Heart right ventricle (tissue), 16 donors: Measurements from ENCODE around the gene PXDN. TPM values are rescaled to one million over a fixed set of nuclear protein-coding genes. Genes with fewer than 3 reads are reported as not detected.

ENCODE experiments used
- ATAC-seq, 8 donors: fragments of 200-7000 bp; cut with Tn5 transposase; one replicate each; pipeline ENCODE4 v1.9.1; 2020; ENCODE audit warnings: mild to moderate bottlenecking in 8 of 8, moderate library complexity in 8 of 8, moderate number of reproducible peaks in 1 of 8
- DNase-seq, 2 donors: peaks; one replicate each; pipeline ENCODE4 v3.0.0-alpha.2; 2020
- H3K27ac ChIP-seq, 10 donors: fragments of 200-600 bp; sonication (generic) in 2 of 10; one replicate each; pipeline versions ENCODE4 v1.5.0 to v1.8.0; 2020 to 2022; ENCODE audit warnings: mild to moderate bottlenecking in 3 of 10
- H3K27me3 ChIP-seq, 7 donors: fragments of 200-600 bp; one replicate each; pipeline ENCODE4 v1.8.0; 2021 to 2022; ENCODE audit warnings: mild to moderate bottlenecking in 2 of 7
- H3K36me3 ChIP-seq, 9 donors: fragments of 200-600 bp; sonication (generic) in 1 of 9; one replicate each; pipeline versions ENCODE4 v1.5.0 to v1.8.0; 2020 to 2022; ENCODE audit warnings: mild to moderate bottlenecking in 2 of 9
- H3K4me1 ChIP-seq, 9 donors: fragments of 200-600 bp; sonication (generic) in 1 of 9; one replicate each; pipeline versions ENCODE4 v1.5.0 to v1.8.0; 2020 to 2022; ENCODE audit warnings: mild to moderate bottlenecking in 4 of 9
- H3K4me3 ChIP-seq, 10 donors: fragments of 200-600 bp; sonication (generic) in 2 of 10; one replicate each; pipeline versions ENCODE4 v1.5.0 to v1.8.0; 2020 to 2022; ENCODE audit warnings: mild to moderate bottlenecking in 7 of 10, moderate library complexity in 2 of 10
- H3K9me3 ChIP-seq, 11 donors: fragments of 200-600 bp in 10 of 11; sonication (generic) in 2 of 11; one replicate each; pipeline versions ENCODE4 v1.5.0 to v1.8.0; 2013 to 2022; ENCODE audit warnings: mild to moderate bottlenecking in 2 of 11, control low read depth in 1 of 11, moderate library complexity in 1 of 11
- CTCF ChIP-seq, 9 donors: fragments of 200-600 bp; sonication (generic) in 2 of 9; IDR thresholded peaks; one replicate each; pipeline versions ENCODE4 v1.5.0 to v1.8.0; 2021 to 2022; ENCODE audit warnings: antibody characterized with exemption in 9 of 9, mild to moderate bottlenecking in 5 of 9, moderate library complexity in 1 of 9
- WGBS, 2 donors: extraction: QIAGEN DNeasy Blood & Tissue Kit; methylation state at CpG; one replicate each; pipeline ENCODE4 v1.1.7; 2013; ENCODE audit warnings: inconsistent platforms in 1 of 2; 5-methylcytosine and 5-hydroxymethylcytosine counted together
- intact Hi-C, 10 donors: fragments of 100-400 bp; cut with DNase I; formaldehyde crosslinking; loops; one replicate each; pipeline versions ENCODE4 v1.11.1 to v1.14.2; 2022
- polyA plus RNA-seq, 2 donors: library from polyadenylated mRNA; stranded (reverse); fragments of 200-250 nt; gene quantifications; one replicate each; pipeline ENCODE4 v1.2.3, GENCODE V29; 2013
- total RNA-seq, 10 donors: library from RNA; stranded (reverse); fragmentation: NEBNext Ultra II Directional in 3 of 10; extraction: Animal tissue kit (Norgen Biotek cat#: 25700) in 3 of 10; gene quantifications; one replicate each; pipeline versions ENCODE4 v1.2.1 to v1.2.4, GENCODE V29; 2021 to 2023
- donor health status: Arrhythmogenic right ventricular cardiomyopathy.
- donor health status: ischemic (EF 13 %, LVEDD 7.1; RV severe dilation, severe dysfunction).
- donor health status: healthy with polysubstance abuse.
- donor health status: DM: no; HTN: yes; CAD: no.
- donor health status: DM: no; HTN: no; CAD: no.
- donor health status: ischemic (EF 25% LVEDD 6.9; RV normal size, moderate dysfunction).
- donor health status: ischemic (EF 25% LVEDD 5.7; RV mildly dilated, moderate dysfunction).
- donor health status: healthy.
- donor health status: DM: yes; HTN: yes; CAD: no.
- donor health status: Ischemic cardiomyopathy.
- donor health status: ischemic (EF 35%, LVEDD 5.7; RV mildly dilated, moderate dysfunction).
- donor health status: nonischemic (EF 11% LVEDD 7.7; RV severe dilation, severe dysfunction).
- donor health status: DM: yes; HTN: yes; CAD: no.
- donor health status: PGD.
- donor health status: ischemic (EF 29% LVEDD 5.4; RV normal size, mild dysfunction).
- donor health status: nonischemic (EF 23%, LVEDD 6.1; RV moderate dilation, normal function).

The PXDN gene
- total and polyA plus RNA-seq, 12 donors = 7.8 to 65.0 (median 18.9) TPM

GRCh38 chr2:1730015-1730927, 14.0 kb downstream of the PXDN start:
- peaks cover 0 to 5% (median 0%) of the 10 kb centered on the region in 7 donors for H3K27me3 ChIP-seq
- 45 to 51% methylated on average over 10 of the region's 10 CpGs for WGBS, 2 donors
- peak; percentile 8 to 26 for DNase-seq
- no peak for TF ChIP-seq CTCF (IDR thresholded peaks at IDR 0.05)
- intact Hi-C loops = no loop called here
- peaks cover 13 to 67% (median 50%) of the 10 kb centered on the region in 9 donors for H3K4me1 ChIP-seq
- peak overlapping the region in 9 of 10 donors; percentile 43 to 84 (median 72) for H3K27ac ChIP-seq
- H3K36me3 ChIP-seq = peaks cover 0 to 4% (median 0%) of the 10 kb centered on the region in 9 donors
- peak overlapping the region in 2 of 10 donors; percentile 3 for H3K4me3 ChIP-seq
- H3K9me3 ChIP-seq = peaks cover 0 to 6% (median 2%) of the 10 kb centered on the region in 11 donors
- ATAC-seq = peak in 7 of 8 donors; percentile 32 to 58 (median 33)

GRCh38 chr2:1729242-1729641, 15.1 kb downstream of the PXDN start:
- ATAC-seq = no peak

DNA sequence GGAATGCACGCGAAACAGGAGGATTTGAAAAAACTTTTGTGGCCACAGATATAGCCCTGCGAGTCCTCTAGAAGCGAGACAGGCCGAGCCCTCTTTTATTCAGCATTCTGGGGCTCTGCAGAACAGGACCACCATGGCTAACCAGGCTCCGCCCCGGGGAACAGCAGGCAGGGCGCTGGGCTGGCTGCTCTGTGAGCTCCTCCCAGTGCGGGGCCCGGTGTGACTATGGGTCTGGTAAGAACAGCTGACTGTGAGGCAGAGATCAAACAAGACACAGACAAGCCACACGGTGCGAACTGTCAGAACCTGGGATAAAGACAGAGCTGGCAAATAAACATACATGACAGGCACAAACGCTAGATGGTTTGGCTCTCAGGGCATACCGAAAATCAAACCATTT, 15.5 kb downstream of the PXDN start:
- peak in 1 of 2 donors; percentile 37 for DNase-seq
- H3K4me1 ChIP-seq = peaks cover 13 to 73% (median 50%) of the 10 kb centered on the region in 9 donors
- peak overlapping the region in 1 of 10 donors; percentile 22 for H3K4me3 ChIP-seq
- H3K27ac ChIP-seq = peak overlapping the region in 1 of 10 donors; percentile 65
- WGBS, 2 donors = 34 to 48% methylated on average over 14 of the region's 14 CpGs
- no peaks in the 10 kb centered on the region for H3K9me3 ChIP-seq
- intact Hi-C loops = no loop called here
- H3K27me3 ChIP-seq = peaks cover 0 to 5% (median 0%) of the 10 kb centered on the region in 7 donors
- ATAC-seq = peak in 5 of 8 donors; percentile 28 to 60 (median 49)
- peaks cover 0 to 4% (median 0%) of the 10 kb centered on the region in 9 donors for H3K36me3 ChIP-seq
- TF ChIP-seq CTCF (IDR thresholded peaks at IDR 0.05) = no peak

More at GRCh38 chr2:1729242-1729641, 15.1 kb downstream of the PXDN start:
- H3K36me3 ChIP-seq = peaks cover 0 to 4% (median 0%) of the 10 kb centered on the region in 9 donors
- peak overlapping the region in 2 of 10 donors; percentile 65 to 84 for H3K27ac ChIP-seq
- H3K4me1 ChIP-seq = peaks cover 13 to 69% (median 50%) of the 10 kb centered on the region in 9 donors
- WGBS, 2 donors = 63 to 64% methylated on average over 7 of the region's 7 CpGs
- intact Hi-C loops = no loop called here
- peak in 1 of 2 donors; percentile 2 for DNase-seq
- no peaks in the 10 kb centered on the region for H3K9me3 ChIP-seq
- H3K27me3 ChIP-seq = peaks cover 0 to 5% (median 0%) of the 10 kb centered on the region in 7 donors
- no peak overlapping the region for H3K4me3 ChIP-seq
- TF ChIP-seq CTCF (IDR thresholded peaks at IDR 0.05) = no peak

DNA sequence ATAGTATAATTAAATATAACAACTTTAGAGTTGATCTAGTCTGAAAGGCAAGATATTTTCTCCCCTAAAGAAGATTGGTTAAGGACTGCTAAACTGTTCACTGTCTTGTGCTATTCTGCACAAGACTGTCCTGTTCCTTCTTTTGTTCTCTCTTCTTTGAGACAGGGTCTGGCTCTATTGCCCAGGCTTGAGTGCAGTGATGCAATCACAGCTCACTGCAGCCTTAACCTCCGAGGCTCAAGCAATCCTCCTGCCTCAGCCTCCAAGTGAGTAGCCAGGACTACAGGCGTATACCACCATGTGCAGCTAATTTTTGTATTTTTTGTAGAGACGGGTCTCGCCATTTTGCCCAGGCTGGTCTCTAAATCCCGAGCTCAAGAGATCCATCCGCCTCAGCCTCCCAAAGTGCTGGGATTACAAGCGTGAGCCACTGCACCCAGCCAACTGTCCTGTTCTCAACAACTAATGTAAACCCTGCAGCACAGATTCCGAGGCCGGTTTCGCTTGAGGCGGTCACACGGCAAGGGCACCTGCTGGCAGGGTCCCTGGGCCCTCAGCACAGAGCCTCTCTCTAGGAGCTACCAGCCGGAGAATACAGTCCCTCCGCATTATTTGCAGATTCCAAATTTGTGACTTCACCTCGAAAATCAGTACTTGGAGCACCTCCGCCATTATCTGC, 16.4 kb downstream of the PXDN start:
- H3K4me3 ChIP-seq = no peak overlapping the region
- 96 to 97% methylated on average over 16 of the region's 16 CpGs for WGBS, 2 donors
- peaks cover 13 to 75% (median 50%) of the 10 kb centered on the region in 9 donors for H3K4me1 ChIP-seq
- H3K36me3 ChIP-seq = no peaks in the 10 kb centered on the region
- ATAC-seq (no peak), DNase-seq (peak in 1 of 2 donors; percentile 2)
- no peak overlapping the region for H3K27ac ChIP-seq
- H3K9me3 ChIP-seq = no peaks in the 10 kb centered on the region
- no peak for TF ChIP-seq CTCF (IDR thresholded peaks at IDR 0.05)
- intact Hi-C loops = no loop called here
- H3K27me3 ChIP-seq = peaks cover 0 to 5% (median 0%) of the 10 kb centered on the region in 7 donors
